Measurements from ENCODE around the gene CRYGN. TPM values are rescaled to one million over a fixed set of nuclear protein-coding genes. Genes with fewer than 3 reads are reported as not detected.

CRYGN gene
- total and polyA plus RNA-seq, 2 donors from 2014 or later: 0.22 TPM; not detected in 1

- H3K4me1 ChIP-seq (ENCODE audit: control insufficient read depth in 2 of 3, insufficient read depth in 2 of 3, low read depth in 1 of 3, low read length in 3 of 3): no peaks in the 10 kb centered on the region
- no peak for FAIRE-seq
- intact Hi-C loops (cut with DNase I): loop anchor here (10.0 kb wide), 1 partner anchor 78 kb away; no protein-coding TSS in a partner anchor
- DNase-seq: peak in 1 of 5 donors; percentile 39
- no peak overlapping the region for H3K9ac ChIP-seq (ENCODE audit: low read length in 3 of 3)
- TF ChIP-seq CTCF (IDR thresholded peaks at IDR 0.05; ENCODE audit: borderline replicate concordance, extremely low read depth, insufficient read depth): no peak
- H3K27ac ChIP-seq (ENCODE audit: low read depth in 2 of 2, low read length in 2 of 2): no peak overlapping the region
- H3K9me3 ChIP-seq (ENCODE audit: control insufficient read depth in 2 of 3, insufficient read depth in 1 of 3, low read length in 3 of 3): no peaks in the 10 kb centered on the region
- H3K4me3 ChIP-seq (ENCODE audit: low read length in 3 of 3): no peak overlapping the region
- no peaks in the 10 kb centered on the region for H3K27me3 ChIP-seq (ENCODE audit: control insufficient read depth, insufficient read depth, low read length)
- no peaks in the 10 kb centered on the region for H3K36me3 ChIP-seq (ENCODE audit: control insufficient read depth in 2 of 3, insufficient read depth in 3 of 3, low read length in 3 of 3)
Observed at GRCh38 chr7:151452680-151453325, 12.9 kb upstream of the CRYGN start.

DNA sequence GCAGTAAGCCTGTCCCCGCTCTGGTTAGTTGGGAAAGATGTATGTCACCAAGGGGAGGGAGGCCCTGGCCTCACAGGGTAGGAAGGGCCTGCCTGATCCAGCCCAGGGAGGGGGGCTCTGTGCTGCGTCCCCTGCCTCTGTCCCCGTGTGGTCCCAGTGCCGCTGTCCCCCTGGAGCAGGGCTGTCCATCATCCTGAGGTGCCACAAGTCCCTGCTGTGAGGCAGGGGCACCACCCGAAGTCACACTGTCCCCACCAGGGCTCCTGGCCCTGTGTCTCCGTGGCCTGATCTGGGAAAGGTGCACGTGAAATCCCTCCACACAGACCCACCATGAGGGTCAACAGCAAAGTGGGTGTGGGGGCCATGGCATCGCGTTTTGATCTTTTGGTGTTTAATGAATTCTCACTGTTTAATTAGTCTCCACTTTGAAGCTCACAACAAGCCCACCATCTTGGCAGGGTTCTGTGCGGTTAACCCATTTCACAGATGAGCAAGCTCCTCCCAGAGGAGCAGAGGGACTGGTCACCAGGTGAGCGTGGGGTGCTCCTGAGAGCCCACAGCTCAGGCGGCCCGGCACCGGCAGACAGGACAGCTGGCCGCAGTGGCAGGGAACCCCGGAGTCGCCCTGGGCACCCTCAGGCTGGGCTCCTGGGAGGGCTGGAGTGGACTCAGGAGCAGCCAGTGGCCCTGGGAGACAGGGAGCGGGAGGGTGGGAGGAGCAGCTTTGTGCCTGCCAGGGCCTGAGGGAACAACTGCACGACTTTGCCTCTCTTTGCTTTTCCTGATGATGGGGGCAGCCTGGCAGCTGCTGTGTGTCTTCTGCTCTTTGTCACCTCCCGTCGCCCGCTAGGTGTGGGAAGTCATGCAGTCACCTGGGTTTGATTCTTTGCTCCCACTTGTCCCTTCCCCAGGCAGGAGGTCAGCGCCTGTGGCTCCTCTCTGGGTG, 12.0 kb upstream of the CRYGN start:
- H3K9me3 ChIP-seq (ENCODE audit: control insufficient read depth in 2 of 3, insufficient read depth in 1 of 3, low read length in 3 of 3): no peaks in the 10 kb centered on the region
- H3K9ac ChIP-seq (ENCODE audit: low read length in 3 of 3): no peak overlapping the region
- H3K4me1 ChIP-seq (ENCODE audit: control insufficient read depth in 2 of 3, insufficient read depth in 2 of 3, low read depth in 1 of 3, low read length in 3 of 3): no peaks in the 10 kb centered on the region
- H3K27me3 ChIP-seq (ENCODE audit: control insufficient read depth, insufficient read depth, low read length): no peaks in the 10 kb centered on the region
- no peak for TF ChIP-seq CTCF (IDR thresholded peaks at IDR 0.05; ENCODE audit: borderline replicate concordance, extremely low read depth, insufficient read depth)
- peak in 1 of 5 donors; percentile 36 for DNase-seq
- no peak overlapping the region for H3K4me3 ChIP-seq (ENCODE audit: low read length in 3 of 3)
- no peak overlapping the region for H3K27ac ChIP-seq (ENCODE audit: low read depth in 2 of 2, low read length in 2 of 2)
- intact Hi-C loops (cut with DNase I): loop anchor here (10.0 kb wide), 1 partner anchor 77 kb away; no protein-coding TSS in a partner anchor
- no peaks in the 10 kb centered on the region for H3K36me3 ChIP-seq (ENCODE audit: control insufficient read depth in 2 of 3, insufficient read depth in 3 of 3, low read length in 3 of 3)
- no peak for FAIRE-seq

DNA sequence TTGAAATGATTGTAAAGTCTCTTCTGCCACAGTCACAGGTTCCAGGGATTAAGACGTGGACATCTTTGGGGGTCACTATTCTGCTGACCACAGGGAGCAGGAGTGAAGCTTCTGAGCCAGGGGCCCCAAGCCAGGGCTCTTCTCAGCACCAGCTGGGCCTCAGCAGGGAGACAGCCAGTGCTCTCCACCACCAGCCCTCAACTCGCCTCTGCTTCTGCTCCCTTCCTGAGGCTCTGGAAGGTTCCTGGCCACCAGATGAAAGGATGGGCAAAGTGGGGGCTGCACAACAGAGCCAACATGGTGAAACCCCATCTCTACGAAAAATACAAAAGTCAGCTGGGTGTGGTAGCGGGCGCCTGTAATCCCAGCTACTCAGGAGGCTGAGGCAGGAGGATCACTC, 11.2 kb upstream of the CRYGN start:
- H3K27me3 ChIP-seq (ENCODE audit: control insufficient read depth, insufficient read depth, low read length): no peaks in the 10 kb centered on the region
- H3K27ac ChIP-seq (ENCODE audit: low read depth in 2 of 2, low read length in 2 of 2): no peak overlapping the region
- no peaks in the 10 kb centered on the region for H3K36me3 ChIP-seq (ENCODE audit: control insufficient read depth in 2 of 3, insufficient read depth in 3 of 3, low read length in 3 of 3)
- TF ChIP-seq CTCF (IDR thresholded peaks at IDR 0.05; ENCODE audit: borderline replicate concordance, extremely low read depth, insufficient read depth): no peak
- no peak overlapping the region for H3K4me3 ChIP-seq (ENCODE audit: low read length in 3 of 3)
- FAIRE-seq: no peak
- DNase-seq: no peak
- H3K4me1 ChIP-seq (ENCODE audit: control insufficient read depth in 2 of 3, insufficient read depth in 2 of 3, low read depth in 1 of 3, low read length in 3 of 3): no peaks in the 10 kb centered on the region
- H3K9me3 ChIP-seq (ENCODE audit: control insufficient read depth in 2 of 3, insufficient read depth in 1 of 3, low read length in 3 of 3): no peaks in the 10 kb centered on the region
- intact Hi-C loops (cut with DNase I): loop anchor here (10.0 kb wide), 1 partner anchor 76 kb away; no protein-coding TSS in a partner anchor
- no peak overlapping the region for H3K9ac ChIP-seq (ENCODE audit: low read length in 3 of 3)
